HCT116 (cell line): ENCODE measurements around the gene SAE1. TPM values are rescaled to one million over a fixed set of nuclear protein-coding genes. Genes with fewer than 3 reads are reported as not detected.
A peak's percentile ranks its signal among the peaks of the same experiment; 100 is the strongest.

Experiments used
- ATAC-seq: fragments of 200-7000 bp; cut with Tn5 transposase; 2 replicates; pipeline ENCODE4 v1.9.1; 2020; ENCODE audit warnings: mild to moderate bottlenecking, moderate library complexity
- BruUV-seq: library from RNA; stranded (reverse); fragments of 400-500 nt; replicated peaks from 2 replicates; lab custom pipeline; 2021; lab: Mats Ljungman, UMichigan
- CTCF ChIA-PET: fragments of 300-600 bp; sonication (Branson Sonifier 250); formaldehyde crosslinking; loops from one replicate; lab custom pipeline; 2021; ENCODE audit warnings: antibody characterized with exemption; lab: Charles Lee
- POLR2A ChIA-PET: fragments of 300-600, 350-600 bp; sonication (Branson Sonifier 250); formaldehyde crosslinking; loops from one replicate; lab custom pipeline; 2021; ENCODE audit warnings: antibody characterized with exemption; lab: Charles Lee
- RAD21 ChIA-PET, 2 experiments: fragments of 300-600 bp; sonication (Branson Sonifier 250); formaldehyde crosslinking; loops; one replicate each; lab custom pipeline; 2023; ENCODE audit warnings: low total read pairs in 2 of 2; ENCODE audit not compliant: uncharacterized antibody in 2 of 2, unreplicated experiment in 2 of 2, low non-redundant PET in 1 of 2; lab: Charles Lee
- DNase-seq: peaks from one replicate; pipeline ENCODE4 v3.0.0-alpha.2; 2010; ENCODE audit warnings: low read depth, low spot score
- H2AFZ ChIP-seq: fragments of 200-600 bp; shearing (Covaris generic), sonication (generic); 2 replicates; pipeline ENCODE4 v1.6.1; 2017; ENCODE audit warnings: low read depth, mixed run types, mixed read lengths, antibody characterized with exemption, low read length; ENCODE audit not compliant: poor library complexity, severe bottlenecking
- H3K27ac ChIP-seq: 2 replicates; pipeline ENCODE4 v1.5.1; 2012; ENCODE audit warnings: low read depth, low read length
- H3K27me3 ChIP-seq: fragments of 200-600 bp; sonication (generic); 2 replicates; pipeline ENCODE4 v1.6.1; 2016; ENCODE audit warnings: mixed run types, low read length, mixed read lengths; ENCODE audit not compliant: insufficient read depth
- H3K36me3 ChIP-seq, 2 experiments: fragments of 200-500 bp in 1 of 2; fragments of 200-600 bp in 1 of 2; sonication (Bioruptor generic) in 1 of 2; sonication (generic) in 1 of 2; 2 replicates each; pipeline versions ENCODE4 v1.5.1 to v1.6.1; 2014 to 2016; ENCODE audit warnings: low read length in 2 of 2, inconsistent platforms in 1 of 2, mixed read lengths in 1 of 2, mixed run types in 1 of 2; ENCODE audit not compliant: insufficient read depth in 2 of 2, control insufficient read depth in 1 of 2
- H3K4me1 ChIP-seq, 2 experiments: fragments of 200-600 bp in 1 of 2; sonication (generic) in 1 of 2; 2 replicates each; pipeline versions ENCODE4 v1.5.1 to v1.6.1; 2012 to 2017; ENCODE audit warnings: low read length in 2 of 2, inconsistent platforms in 1 of 2, mild to moderate bottlenecking in 1 of 2, mixed read lengths in 1 of 2, mixed run types in 1 of 2, moderate library complexity in 1 of 2; ENCODE audit not compliant: insufficient read depth in 2 of 2, control insufficient read depth in 1 of 2
- H3K4me2 ChIP-seq: fragments of 200-600 bp; sonication (generic); 2 replicates; pipeline ENCODE4 v1.6.1; 2017; ENCODE audit warnings: mixed run types, low read length, mixed read lengths
- H3K4me3 ChIP-seq, 2 experiments: fragments of 200-600 bp in 1 of 2; sonication (generic) in 1 of 2; replicated peaks in 1 of 2; 2 replicates each; pipeline ENCODE4 v1.5.1; 2011 to 2016; ENCODE audit warnings: low read length in 2 of 2, control low read depth in 1 of 2, low read depth in 1 of 2, mild to moderate bottlenecking in 1 of 2, mixed read lengths in 1 of 2, mixed run types in 1 of 2
- H3K79me2 ChIP-seq: fragments of 200-600 bp; sonication (generic); 2 replicates; pipeline ENCODE4 v1.6.1; 2017; ENCODE audit warnings: mild to moderate bottlenecking, mixed run types, low read length, moderate library complexity, mixed read lengths; ENCODE audit not compliant: insufficient read depth
- H3K9ac ChIP-seq: fragments of 200-600 bp; sonication (generic); 2 replicates; pipeline ENCODE4 v1.6.1; 2016; ENCODE audit warnings: low read length, mixed read lengths
- H3K9me2 ChIP-seq: fragments of 200-600 bp; sonication (generic), shearing (Covaris generic); 2 replicates; pipeline ENCODE4 v1.6.1; 2017; ENCODE audit warnings: mixed run types, mild to moderate bottlenecking, moderate library complexity; ENCODE audit not compliant: insufficient read depth
- H3K9me3 ChIP-seq, 2 experiments: fragments of 200-500 bp in 1 of 2; fragments of 200-600 bp in 1 of 2; sonication (Bioruptor generic) in 1 of 2; sonication (generic) in 1 of 2; 2 replicates each; pipeline ENCODE4 v1.6.1; 2014 to 2017; ENCODE audit warnings: low read length in 2 of 2, mixed read lengths in 2 of 2, inconsistent platforms in 1 of 2, low read depth in 1 of 2, mild to moderate bottlenecking in 1 of 2, mixed run types in 1 of 2, moderate library complexity in 1 of 2; ENCODE audit not compliant: control insufficient read depth in 1 of 2, insufficient read depth in 1 of 2
- H4K20me1 ChIP-seq: fragments of 200-600 bp; sonication (generic), shearing (Covaris generic); 2 replicates; pipeline ENCODE4 v1.6.1; 2017; ENCODE audit warnings: mixed run types, mild to moderate bottlenecking, moderate library complexity; ENCODE audit not compliant: insufficient read depth
- ELF1 ChIP-seq: IDR thresholded peaks from 2 replicates; pipeline ENCODE4 v1.6.1; 2012; ENCODE audit warnings: low read depth, borderline replicate concordance
- EZH2 ChIP-seq: fragments of 200-600 bp; sonication (generic); IDR thresholded peaks from 2 replicates; pipeline ENCODE4 v1.6.1; 2017; ENCODE audit warnings: antibody characterized with exemption, mixed run types
- JUND ChIP-seq: IDR thresholded peaks from 2 replicates; pipeline ENCODE4 v1.6.1; 2012
- POLR2A ChIP-seq: IDR thresholded peaks from 2 replicates; pipeline ENCODE4 v1.7.0; 2011; ENCODE audit warnings: borderline replicate concordance; ENCODE audit not compliant: insufficient read depth, insufficient read length; ENCODE audit errors: extremely low read depth
- POLR2AphosphoS5 ChIP-seq: IDR thresholded peaks from 2 replicates; pipeline ENCODE4 v1.6.1; 2011; ENCODE audit warnings: mild to moderate bottlenecking, low read depth, low read length, moderate library complexity
- RAD21 ChIP-seq: IDR thresholded peaks from 2 replicates; pipeline ENCODE4 v1.6.1; 2012; ENCODE audit warnings: low read depth, mild to moderate bottlenecking
- SIN3A ChIP-seq: IDR thresholded peaks from 2 replicates; pipeline ENCODE4 v1.6.1; 2012; ENCODE audit warnings: low read depth
- YY1 ChIP-seq: IDR thresholded peaks from 2 replicates; pipeline ENCODE4 v1.6.1; 2011; ENCODE audit warnings: low read length, low read depth, moderate library complexity, mild to moderate bottlenecking; ENCODE audit not compliant: insufficient replicate concordance; ENCODE audit errors: extremely low read depth
- ZFX ChIP-seq: fragments of 450-650 bp; IDR thresholded peaks from 2 replicates; pipeline ENCODE4 v1.6.1; 2017
- ZNF274 ChIP-seq: fragments of 200-500 bp; sonication (Bioruptor generic); IDR thresholded peaks from 2 replicates; pipeline ENCODE4 v1.6.1; 2014; ENCODE audit warnings: mild to moderate bottlenecking, low read depth, low read length, inconsistent platforms
- intact Hi-C: fragments of 100-400 bp; cut with micrococcal nuclease; formaldehyde crosslinking; loops from 2 replicates; pipeline ENCODE4 v1.10.0; 2022
- total RNA-seq: library from RNA; stranded (reverse); gene quantifications from one replicate; pipeline ENCODE4 v1.2.1, GENCODE V29; 2021; ENCODE audit not compliant: unreplicated experiment

The SAE1 gene
- total RNA-seq, 1 experiment from 2014 or later = 213 TPM

GRCh38 chr19:47146920-47147319 is 16.3 kb downstream of the SAE1 start:
- no peaks in the 10 kb centered on the region for H3K27me3 ChIP-seq
- no peaks in the 10 kb centered on the region for H3K9me2 ChIP-seq
- no peak for ATAC-seq
- peaks cover 52 to 71% of the 10 kb centered on the region in 2 experiments for H3K36me3 ChIP-seq
- no peak overlapping the region for H3K9ac ChIP-seq
- no peak overlapping the region for H3K4me2 ChIP-seq
- POLR2A ChIA-PET = no interaction called here
- CTCF ChIA-PET = interaction anchor here (1.3 kb wide), 1 partner anchor 98 kb away, joined by 4 read pairs; no protein-coding TSS in a partner anchor
- RAD21 ChIA-PET = no interaction called here
- no peak overlapping the region for H2AFZ ChIP-seq
- no peak overlapping the region for H3K4me3 ChIP-seq
- H3K27ac ChIP-seq = peak overlapping the region; percentile 30; the same call in 1 of the 2 replicates
- peaks cover 6% of the 10 kb centered on the region in 2 experiments; a peak in 3 of 4 replicates for H3K4me1 ChIP-seq
- intact Hi-C loops = loop anchor here (5.0 kb wide), 1 partner anchor 280 kb away; no protein-coding TSS in a partner anchor
- H3K79me2 ChIP-seq = peaks cover 96% of the 10 kb centered on the region
- no peaks in the 10 kb centered on the region for H3K9me3 ChIP-seq
- DNase-seq = no peak
- no TSS peak for BruUV-seq
- H4K20me1 ChIP-seq = peaks cover 15% of the 10 kb centered on the region; the same call in 1 of the 2 replicates
- no peak for TF ChIP-seq SIN3A
- TF ChIP-seq ZFX = no peak
- no peak for TF ChIP-seq YY1
- TF ChIP-seq EZH2 = no peak
- no peak for TF ChIP-seq POLR2A

GRCh38 chr19:47151627-47152026 is 21.0 kb downstream of the SAE1 start:
- BruUV-seq = no TSS peak
- Histone ChIP-seq H3K4me3 (no peak overlapping the region), H3K9ac (no peak overlapping the region), H3K36me3 (peaks cover 44 to 71% of the 10 kb centered on the region in 2 experiments), H3K4me2 (no peak overlapping the region), H2AFZ (no peak overlapping the region), H3K4me1 (peaks cover 14 to 29% of the 10 kb centered on the region in 2 experiments; a peak in 3 of 4 replicates), H3K27me3 (no peaks in the 10 kb centered on the region), H4K20me1 (peaks cover 9% of the 10 kb centered on the region; the same call in 1 of the 2 replicates), H3K9me2 (no peaks in the 10 kb centered on the region)
- DNase-seq (no peak), ATAC-seq (no peak)
- intact Hi-C loops = no loop called here
- TF ChIP-seq ELF1 (no peak), RAD21 (no peak), POLR2AphosphoS5 (no peak), ZNF274 (no peak), SIN3A (no peak), JUND (no peak)
- TF ChIP-seq, all 23 proteins: peak for 0
- peaks cover 93% of the 10 kb centered on the region for H3K79me2 ChIP-seq
- ChIA-PET POLR2A (no interaction called here), CTCF (no interaction called here), RAD21 (no interaction called here)
- peak overlapping the region; percentile 31; the same call in 1 of the 2 replicates for H3K27ac ChIP-seq
- H3K9me3 ChIP-seq = no peaks in the 10 kb centered on the region
